GM21723 (cell line): ENCODE data around the gene ATP5ME.
"Not testable (repeated sequence)": the region's sequence is repeated elsewhere in the genome, so short reads cannot be mapped to it uniquely, and the experiment has no call there.

Source experiments
- ATAC-seq: cut with Tn5 transposase; IDR thresholded peaks from one replicate; pipeline ENCODE4 v1.9.1; 2021; ENCODE audit warnings: mild to moderate bottlenecking, moderate library complexity; ENCODE audit not compliant: unreplicated experiment

Gene ATP5ME

GRCh38 chr4:671769-672168 is 2.3 kb downstream of the ATP5ME start:
- ATAC-seq: no peak

- not testable (repeated sequence) for ATAC-seq
These were observed 4.1 kb downstream of the ATP5ME start for GRCh38 chr4:669806-670559.

- ATAC-seq: not testable (repeated sequence)
These were observed 5.9 kb downstream of the ATP5ME start for GRCh38 chr4:668219-668618.

GRCh38 chr4:667545-667925 is 6.5 kb downstream of the ATP5ME start:
- no peak for ATAC-seq

- no peak for ATAC-seq
These were observed 7.1 kb downstream of the ATP5ME start for GRCh38 chr4:666822-667544.

GRCh38 chr4:666436-666810 is 7.7 kb downstream of the ATP5ME start:
- no peak for ATAC-seq

- ATAC-seq: no peak
These were observed 8.2 kb downstream of the ATP5ME start for GRCh38 chr4:665751-666435.

GRCh38 chr4:665381-665750 is 8.7 kb downstream of the ATP5ME start:
- no peak for ATAC-seq

GRCh38 chr4:664713-665231 is 9.3 kb downstream of the ATP5ME start:
- no peak for ATAC-seq

- peak; percentile 79 for ATAC-seq
These were observed 10.3 kb downstream of the ATP5ME start for GRCh38 chr4:663438-664428.

GRCh38 chr4:663046-663437 is 11.0 kb downstream of the ATP5ME start:
- ATAC-seq: no peak

GRCh38 chr4:661881-662761 is 12.0 kb downstream of the ATP5ME start:
- ATAC-seq: no peak

- ATAC-seq: no peak
These were observed 12.8 kb downstream of the ATP5ME start for GRCh38 chr4:661231-661630.

- no peak for ATAC-seq
These were observed 13.7 kb downstream of the ATP5ME start for GRCh38 chr4:660401-660800.

- ATAC-seq: no peak
These were observed 14.2 kb downstream of the ATP5ME start for GRCh38 chr4:659851-660250.

- no peak for ATAC-seq
These were observed 15.1 kb downstream of the ATP5ME start for GRCh38 chr4:658681-659667.

GRCh38 chr4:657834-658667 is 16.0 kb downstream of the ATP5ME start:
- ATAC-seq: no peak
